NCI-H345 (cell line): ENCODE measurements around the gene RPUSD1.
"Not testable (repeated sequence)": the region's sequence is repeated elsewhere in the genome, so short reads cannot be mapped to it uniquely, and the experiment has no call there.

Experiments
- DNase-seq: peaks from one replicate; lab custom pipeline; 2025; lab: John Stamatoyannopoulos, UW

The RPUSD1 gene

GRCh38 chr16:783404-784161, 4.6 kb downstream of the RPUSD1 start:
- DNase-seq = no peak

- DNase-seq = peak; percentile 92
These were observed 5.3 kb downstream of the RPUSD1 start for GRCh38 chr16:782766-783403.

DNA sequence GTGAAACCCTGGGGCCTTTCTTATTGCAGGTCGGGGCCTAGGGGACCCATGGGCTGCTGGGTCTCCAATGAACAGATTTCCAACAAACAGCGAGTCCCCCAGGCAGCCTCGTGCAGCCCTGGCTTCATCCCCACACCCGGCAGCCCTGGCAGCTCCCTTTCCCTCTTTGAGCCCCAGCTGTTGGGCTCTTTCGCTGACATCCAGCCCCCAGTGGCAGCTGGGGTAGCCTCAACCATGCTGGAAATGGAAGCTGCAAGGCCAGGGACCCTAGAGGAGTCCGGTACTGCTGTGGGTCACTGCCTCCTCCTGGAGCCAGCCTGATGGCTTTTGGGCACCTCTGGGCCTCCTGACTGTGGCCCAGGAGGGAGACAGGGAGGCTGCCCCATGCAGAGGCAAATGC, 5.9 kb downstream of the RPUSD1 start:
- DNase-seq = no peak

- DNase-seq = no peak
These were observed 6.7 kb downstream of the RPUSD1 start for GRCh38 chr16:781346-782010.

DNA sequence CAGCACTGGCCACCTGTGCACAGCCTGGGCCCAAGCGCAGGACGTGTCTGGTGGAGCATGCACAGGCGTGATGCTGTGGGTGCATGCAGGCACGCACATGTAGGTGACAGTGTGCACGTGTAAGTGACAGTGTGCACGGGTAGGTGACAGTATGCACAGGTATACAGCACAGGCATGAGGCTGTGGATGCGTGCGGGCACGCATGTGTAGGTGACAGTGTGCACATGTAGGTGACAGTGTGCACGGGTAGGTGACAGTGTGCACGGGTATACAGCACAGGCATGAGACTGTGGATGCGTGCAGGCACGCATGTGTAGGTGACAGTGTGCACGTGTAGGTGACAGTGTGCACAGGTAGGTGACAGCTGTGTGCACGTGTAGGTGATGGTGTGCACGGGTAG, 7.9 kb downstream of the RPUSD1 start:
- DNase-seq = no peak

GRCh38 chr16:779561-779960, 8.6 kb downstream of the RPUSD1 start:
- no peak for DNase-seq

- no peak for DNase-seq
These were observed 9.2 kb downstream of the RPUSD1 start for GRCh38 chr16:778909-779527.

DNA sequence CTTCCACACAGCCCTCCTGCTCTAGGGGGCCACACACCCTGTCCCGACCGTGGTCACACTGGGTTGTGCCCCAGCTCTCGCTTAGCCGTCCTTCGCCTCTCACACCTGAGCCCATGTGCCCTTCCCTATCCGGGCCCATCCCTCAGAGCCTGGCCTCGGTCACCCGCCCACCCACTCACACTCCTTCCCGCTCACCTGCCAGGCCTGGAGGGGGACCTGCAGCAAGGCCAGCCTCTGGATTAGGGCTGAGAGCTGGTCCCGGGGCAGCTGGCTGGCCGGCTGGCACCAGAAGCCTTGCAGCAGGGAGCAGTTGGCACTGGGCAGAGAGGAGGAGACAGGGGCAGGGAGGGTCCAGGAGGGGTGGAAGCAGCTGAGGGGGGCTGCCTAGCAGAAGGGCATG, 9.7 kb downstream of the RPUSD1 start:
- no peak for DNase-seq

DNA sequence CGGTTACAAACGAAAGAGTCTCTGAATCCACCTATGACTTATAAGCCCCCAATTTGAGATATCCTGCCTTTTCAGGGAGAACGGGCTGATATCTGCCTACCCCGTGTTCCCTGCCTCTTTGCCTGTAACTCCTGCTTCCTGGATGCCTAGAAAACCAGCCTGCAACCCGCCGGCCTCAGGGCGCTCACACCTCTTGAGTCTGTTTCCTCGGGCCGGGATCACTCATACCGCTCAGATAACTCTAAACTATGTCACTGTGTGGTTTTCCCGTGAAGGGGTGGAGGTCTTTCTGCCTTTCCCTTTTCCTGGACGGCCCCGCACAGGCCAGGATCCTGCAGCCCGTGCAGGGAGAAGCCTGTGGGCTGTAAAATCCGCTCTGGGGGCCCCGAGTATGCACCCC, 10.4 kb downstream of the RPUSD1 start:
- DNase-seq = no peak

- DNase-seq = no peak
These were observed 11.4 kb downstream of the RPUSD1 start for GRCh38 chr16:776824-777223.

- DNase-seq = not testable (repeated sequence)
These were observed 11.9 kb downstream of the RPUSD1 start for GRCh38 chr16:776298-776697.

GRCh38 chr16:775236-775796, 12.9 kb downstream of the RPUSD1 start:
- DNase-seq = no peak

DNA sequence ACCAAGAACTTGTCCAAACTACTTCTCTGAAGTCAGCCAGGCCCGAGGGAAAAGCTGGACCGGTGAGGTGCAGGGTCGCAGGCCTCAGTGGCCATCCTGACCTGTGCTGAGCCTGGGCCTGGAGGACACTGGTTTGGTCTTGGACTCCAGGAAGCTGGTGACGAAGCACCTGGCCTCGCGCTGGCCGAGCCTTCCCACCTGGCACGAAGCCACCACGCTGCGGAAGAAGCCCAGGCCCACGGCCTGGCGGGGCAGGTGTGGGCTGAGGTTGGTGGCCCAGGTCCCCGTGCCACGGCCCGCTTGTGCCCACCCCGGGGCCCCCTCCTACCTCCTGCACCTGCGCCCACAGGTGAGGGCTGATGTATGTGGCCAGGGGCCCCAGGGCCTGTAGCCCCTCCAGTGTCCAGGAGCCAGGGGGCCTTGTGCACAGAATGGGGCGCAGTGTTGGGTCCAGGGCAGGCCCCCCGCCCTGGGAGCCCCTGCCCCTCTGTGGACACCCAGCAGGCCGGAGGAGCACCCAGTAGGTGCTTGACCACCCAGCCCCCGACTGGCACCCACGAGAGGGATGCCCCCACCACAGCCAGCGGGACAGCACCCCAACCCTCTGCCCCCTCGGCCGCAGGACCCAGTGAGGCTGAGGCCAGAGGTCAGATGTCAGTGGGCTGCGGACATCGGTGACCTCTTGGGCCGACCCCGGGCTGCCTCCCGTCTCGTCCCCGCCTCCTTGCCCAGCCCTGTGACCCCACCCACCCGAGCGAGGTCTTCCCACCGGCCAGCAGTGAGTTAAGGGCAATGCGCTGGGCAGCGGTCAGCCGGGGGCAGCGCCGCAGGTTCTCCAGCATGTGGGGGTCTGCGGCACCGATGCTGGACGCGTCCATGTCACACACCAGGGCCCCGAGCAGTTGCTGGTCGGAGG, 13.8 kb downstream of the RPUSD1 start:
- DNase-seq = no peak

DNA sequence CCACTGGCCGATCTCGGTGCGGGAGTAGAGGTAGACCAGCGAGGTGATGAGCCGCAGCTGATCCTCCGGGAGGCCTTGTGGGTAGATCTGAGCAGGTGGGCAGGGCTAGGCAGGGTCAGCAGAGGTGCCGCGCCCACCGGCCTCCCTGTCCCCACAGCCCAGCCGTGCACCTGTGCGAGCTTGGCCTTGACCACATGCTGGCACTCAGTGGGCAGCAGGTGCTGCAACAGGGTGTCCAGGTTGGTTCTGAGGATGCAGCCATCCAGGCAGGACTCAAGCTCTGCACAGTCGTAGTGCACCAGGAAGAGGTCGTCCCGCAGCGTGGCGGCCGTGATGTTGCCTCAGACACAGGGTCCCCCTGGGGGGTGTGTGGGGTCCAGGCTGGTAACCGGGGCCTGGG, 15.2 kb downstream of the RPUSD1 start:
- no peak for DNase-seq

DNA sequence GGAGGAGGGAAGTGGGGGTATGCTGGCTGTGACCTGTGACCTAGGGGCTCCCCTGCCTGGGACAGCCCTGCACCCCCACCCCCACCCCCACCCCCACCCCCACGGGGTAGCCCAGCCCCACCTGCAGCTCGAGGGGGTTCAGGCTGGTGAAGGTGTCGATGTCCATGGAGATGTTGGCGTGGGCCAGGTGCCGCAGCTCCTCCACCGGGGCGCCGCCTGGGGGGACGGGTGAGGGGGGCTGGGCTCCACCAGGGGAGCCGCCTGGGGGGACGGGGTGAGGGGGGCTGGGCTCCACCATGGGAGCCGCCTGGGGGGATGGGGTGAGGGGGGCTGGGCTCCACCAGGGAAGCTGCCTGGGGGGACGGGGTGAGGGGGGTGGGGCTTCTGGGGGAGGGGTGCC, 17.8 kb downstream of the RPUSD1 start:
- DNase-seq = no peak

- no peak for DNase-seq
These were observed 18.2 kb downstream of the RPUSD1 start for GRCh38 chr16:769934-770333.

DNA sequence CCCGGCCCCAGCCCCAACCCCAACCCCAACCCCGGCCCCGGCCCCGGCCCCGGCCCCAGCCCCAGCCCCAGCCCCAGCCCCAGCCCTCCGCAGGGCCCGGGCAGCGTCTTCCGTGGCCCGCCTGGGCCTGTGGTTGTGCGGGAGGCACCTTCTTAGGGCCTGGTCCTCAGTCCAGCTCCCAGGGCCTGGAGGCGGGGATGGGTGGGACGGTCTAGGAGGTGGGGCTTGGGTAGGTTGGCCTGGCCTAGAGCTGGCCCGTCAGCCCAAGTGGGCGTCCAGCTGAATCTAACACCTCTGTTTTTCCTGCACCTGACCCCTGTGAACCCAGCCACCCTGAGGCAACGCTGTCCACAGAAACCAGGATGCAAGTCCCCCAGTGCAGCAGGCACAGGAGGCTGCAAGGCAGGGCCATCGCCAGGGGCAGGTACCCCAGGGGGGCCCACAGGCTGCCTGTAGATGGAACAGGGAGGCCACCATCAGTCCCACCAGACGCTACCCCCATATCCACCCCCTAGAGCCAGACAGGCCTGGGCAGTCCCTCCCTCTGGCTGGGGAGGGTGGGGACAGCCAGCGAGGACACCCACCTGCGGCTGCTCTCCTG, 18.9 kb downstream of the RPUSD1 start:
- DNase-seq = no peak

DNA sequence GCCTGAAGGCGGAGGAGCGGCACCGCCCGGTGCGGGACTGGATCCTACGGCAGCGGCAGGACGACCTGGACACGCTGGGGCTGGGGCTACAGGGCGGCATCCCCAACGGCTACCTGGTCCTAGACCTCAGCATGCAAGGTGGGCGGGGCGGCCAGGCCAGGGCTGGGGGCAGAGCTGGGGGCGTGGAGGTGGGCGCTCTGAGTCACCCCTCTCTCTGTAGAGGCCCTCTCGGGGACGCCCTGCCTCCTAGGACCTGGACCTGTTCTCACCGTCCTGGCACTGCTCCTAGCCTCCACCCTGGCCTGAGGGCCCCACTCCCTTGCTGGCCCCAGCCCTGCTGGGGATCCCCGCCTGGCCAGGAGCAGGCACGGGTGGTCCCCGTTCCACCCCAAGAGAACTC, 19.8 kb downstream of the RPUSD1 start:
- DNase-seq = no peak

DNA sequence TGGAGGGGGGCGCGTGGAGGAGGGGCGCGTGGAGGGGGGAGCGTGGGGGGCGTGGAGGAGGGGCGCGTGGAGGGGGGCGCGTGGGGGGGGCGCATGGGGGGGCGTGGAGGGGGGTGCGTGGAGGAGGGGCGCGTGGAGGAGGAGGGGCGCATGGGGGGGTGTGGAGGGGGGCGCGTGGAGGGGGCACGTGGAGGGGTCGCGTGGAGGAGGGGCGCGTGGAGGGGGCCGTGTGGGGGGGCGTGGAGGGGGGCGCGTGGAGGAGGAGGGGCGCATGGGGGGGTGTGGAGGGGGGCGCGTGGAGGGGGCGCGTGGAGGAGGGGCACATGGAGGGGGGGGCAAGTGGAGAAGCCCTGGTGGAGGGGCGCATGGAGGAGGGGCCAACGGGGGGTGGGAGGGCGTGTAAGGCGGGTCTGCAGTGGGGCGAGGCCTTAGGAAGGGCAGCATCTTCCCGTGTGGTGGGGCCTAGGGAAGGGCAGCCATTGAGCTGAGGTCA, 20.4 kb downstream of the RPUSD1 start:
- no peak for DNase-seq

DNA sequence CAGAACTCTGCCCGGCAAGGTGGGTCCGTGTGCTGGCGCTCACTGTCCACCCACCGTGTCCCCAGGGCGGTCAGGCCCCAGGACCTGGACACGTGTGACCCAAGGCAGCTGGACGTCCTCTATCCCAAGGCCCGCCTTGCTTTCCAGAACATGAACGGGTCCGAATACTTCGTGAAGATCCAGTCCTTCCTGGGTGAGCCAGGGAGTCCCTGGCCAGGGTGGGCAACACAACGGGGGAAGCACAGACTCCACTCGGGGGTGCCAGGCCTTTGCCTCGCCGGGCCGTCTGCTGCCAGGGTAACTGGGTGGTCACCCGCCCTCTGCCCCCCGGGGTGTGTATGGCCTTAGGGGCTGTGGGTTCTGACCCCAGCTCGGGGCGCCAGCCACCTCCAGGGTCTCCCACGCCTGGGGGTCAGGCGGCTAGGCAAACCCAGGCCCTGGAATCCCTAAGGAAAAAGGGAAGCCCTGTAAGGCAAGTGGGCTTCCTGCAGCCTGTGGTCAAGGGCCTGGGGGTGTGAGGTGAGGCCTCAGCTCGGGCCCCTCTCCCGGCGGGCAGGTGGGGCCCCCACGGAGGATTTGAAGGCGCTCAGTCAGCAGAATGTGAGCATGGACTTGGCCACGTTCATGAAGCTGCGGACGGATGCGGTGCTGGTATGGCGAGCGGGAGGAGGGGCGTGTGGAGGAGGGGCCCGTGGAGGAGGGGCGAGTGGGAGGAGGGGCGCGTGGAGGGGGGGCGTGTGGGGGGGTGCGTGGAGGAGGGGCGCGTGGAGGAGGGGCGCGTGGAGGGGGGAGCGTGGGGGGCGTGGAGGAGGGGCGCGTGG, 21.2 kb downstream of the RPUSD1 start:
- no peak for DNase-seq
